NB4 (cell line): Measurements from ENCODE around the gene UBA7.
A peak's percentile ranks its signal among the peaks of the same experiment; 100 is the strongest.

Source experiments
- DNase-seq: peaks from one replicate; pipeline ENCODE4 v3.0.0; 2010; ENCODE audit warnings: low read depth
- H3K4me3 ChIP-seq: one replicate; pipeline ENCODE4 v1.5.1; 2011; ENCODE audit warnings: mild to moderate bottlenecking, low read depth, low read length, moderate library complexity
- MYC ChIP-seq: IDR thresholded peaks from 2 replicates; pipeline ENCODE4 v1.6.1; 2011; ENCODE audit warnings: low read depth, low read length
- POLR2A ChIP-seq: IDR thresholded peaks from 2 replicates; pipeline ENCODE4 v1.6.1; 2011; ENCODE audit warnings: mild to moderate bottlenecking; ENCODE audit not compliant: insufficient read length; ENCODE audit errors: extremely low read depth
- TF ChIP-seq, protein P1 (sequence below): IDR thresholded peaks from one replicate; pipeline ENCODE4 v1.5.1; 2012; ENCODE audit warnings: low read depth, low read length
- TF ChIP-seq, protein P2 (sequence below): IDR thresholded peaks from 2 replicates; pipeline ENCODE4 v1.6.1; 2011; ENCODE audit warnings: low read depth, low read length

The UBA7 gene

DNA sequence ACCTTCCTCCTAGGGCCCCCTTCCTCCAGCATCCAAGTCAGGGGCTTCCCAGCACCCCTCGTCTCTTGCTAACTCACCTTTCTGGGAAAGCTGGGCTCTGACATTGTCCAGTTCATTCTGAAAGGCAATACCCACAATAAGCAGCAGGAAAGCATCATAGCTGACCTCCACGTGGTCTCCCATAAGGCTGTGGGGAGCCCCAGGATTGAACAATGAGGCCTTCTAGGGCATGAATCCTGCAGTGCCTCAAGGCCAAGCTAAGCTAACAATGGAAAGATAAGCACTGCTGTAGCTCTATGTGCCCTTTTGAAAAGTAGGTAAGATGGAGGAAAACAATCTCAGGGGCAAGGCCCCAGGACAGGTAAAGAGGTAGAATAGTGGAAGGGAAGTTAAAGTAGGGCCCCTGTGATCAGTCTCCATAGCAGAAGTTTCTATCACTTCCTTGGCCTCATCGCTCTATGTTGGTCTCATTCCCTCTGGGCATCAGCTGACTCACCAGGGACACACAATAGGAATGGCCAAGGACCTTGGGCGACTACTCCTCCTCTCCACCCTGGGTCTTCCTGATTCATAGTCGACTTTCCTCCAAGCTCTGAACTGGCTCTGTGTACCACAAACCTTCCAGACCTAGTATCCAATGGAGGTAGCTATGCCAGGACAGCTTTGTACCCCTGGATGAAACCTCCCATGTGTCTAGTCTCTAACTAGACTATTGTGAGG lies 30.9 kb upstream of the UBA7 start:
- no peak overlapping the region for H3K4me3 ChIP-seq
- DNase-seq, result no peak
- TF ChIP-seq MYC (no peak), POLR2A (no peak)
- TF ChIP-seq, protein P1, sequence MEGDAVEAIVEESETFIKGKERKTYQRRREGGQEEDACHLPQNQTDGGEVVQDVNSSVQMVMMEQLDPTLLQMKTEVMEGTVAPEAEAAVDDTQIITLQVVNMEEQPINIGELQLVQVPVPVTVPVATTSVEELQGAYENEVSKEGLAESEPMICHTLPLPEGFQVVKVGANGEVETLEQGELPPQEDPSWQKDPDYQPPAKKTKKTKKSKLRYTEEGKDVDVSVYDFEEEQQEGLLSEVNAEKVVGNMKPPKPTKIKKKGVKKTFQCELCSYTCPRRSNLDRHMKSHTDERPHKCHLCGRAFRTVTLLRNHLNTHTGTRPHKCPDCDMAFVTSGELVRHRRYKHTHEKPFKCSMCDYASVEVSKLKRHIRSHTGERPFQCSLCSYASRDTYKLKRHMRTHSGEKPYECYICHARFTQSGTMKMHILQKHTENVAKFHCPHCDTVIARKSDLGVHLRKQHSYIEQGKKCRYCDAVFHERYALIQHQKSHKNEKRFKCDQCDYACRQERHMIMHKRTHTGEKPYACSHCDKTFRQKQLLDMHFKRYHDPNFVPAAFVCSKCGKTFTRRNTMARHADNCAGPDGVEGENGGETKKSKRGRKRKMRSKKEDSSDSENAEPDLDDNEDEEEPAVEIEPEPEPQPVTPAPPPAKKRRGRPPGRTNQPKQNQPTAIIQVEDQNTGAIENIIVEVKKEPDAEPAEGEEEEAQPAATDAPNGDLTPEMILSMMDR, result no peak
- TF ChIP-seq, protein P2, sequence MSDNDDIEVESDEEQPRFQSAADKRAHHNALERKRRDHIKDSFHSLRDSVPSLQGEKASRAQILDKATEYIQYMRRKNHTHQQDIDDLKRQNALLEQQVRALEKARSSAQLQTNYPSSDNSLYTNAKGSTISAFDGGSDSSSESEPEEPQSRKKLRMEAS, result no peak

DNA sequence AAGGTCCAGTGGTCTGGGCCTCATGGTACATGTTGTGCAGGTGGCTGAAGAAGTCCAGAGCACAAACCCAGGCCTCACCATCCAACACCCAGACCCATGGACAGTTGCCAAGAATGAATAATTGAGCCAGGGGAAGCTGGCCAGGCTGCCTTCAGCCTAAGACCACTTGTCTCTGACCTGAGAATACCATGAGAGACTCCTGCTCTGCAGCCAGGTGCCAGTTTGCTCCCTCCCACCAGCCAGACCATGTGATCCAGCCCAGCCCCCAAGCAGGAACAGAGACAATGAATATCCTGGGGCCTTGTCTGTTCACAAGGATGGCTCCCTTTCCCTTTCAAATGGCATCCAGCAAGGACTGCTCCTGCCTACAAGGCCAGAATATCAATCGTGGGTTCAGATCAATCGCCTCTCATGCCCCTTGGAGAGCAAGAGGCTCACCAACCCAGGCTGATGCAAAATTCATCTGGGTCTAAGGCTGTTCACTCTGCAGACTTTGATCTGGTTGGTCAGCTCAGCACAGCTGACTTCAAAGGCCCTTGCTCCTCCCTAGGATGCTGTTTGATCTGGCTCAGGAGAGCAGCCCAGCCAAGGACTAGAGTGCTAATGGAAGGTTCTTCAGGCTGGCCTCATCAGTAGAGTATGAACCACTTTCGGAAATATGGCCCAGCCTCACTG lies 29.2 kb upstream of the UBA7 start:
- TF ChIP-seq POLR2A, result no peak
- TF ChIP-seq, protein P1, result no peak
- TF ChIP-seq, protein P2, result no peak
- TF ChIP-seq MYC, result no peak
- H3K4me3 ChIP-seq, result no peak overlapping the region
- DNase-seq, result no peak

DNA sequence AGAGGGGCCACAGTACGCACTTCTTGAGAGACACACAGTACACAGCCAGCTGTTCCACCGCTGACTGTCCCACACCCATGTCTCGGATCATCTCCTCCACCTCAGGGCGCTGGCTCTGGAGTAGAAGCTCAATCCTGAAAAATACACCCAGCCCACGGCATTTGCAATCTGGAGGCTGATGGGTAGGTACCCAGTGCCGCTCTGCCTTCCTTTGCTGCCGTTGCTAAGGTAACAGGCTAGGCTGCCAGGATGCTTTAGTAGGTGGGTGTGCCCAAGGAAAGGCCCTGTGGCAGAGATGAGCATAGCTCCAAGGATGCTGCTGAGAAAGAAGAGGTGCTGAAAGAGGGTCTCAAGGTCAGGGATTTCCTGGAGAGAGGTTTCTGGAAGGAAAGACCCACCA lies 28.1 kb upstream of the UBA7 start:
- H3K4me3 ChIP-seq, result no peak overlapping the region
- TF ChIP-seq, protein P2, result no peak
- TF ChIP-seq, protein P1, result no peak
- no peak for TF ChIP-seq MYC
- no peak for TF ChIP-seq POLR2A

DNA sequence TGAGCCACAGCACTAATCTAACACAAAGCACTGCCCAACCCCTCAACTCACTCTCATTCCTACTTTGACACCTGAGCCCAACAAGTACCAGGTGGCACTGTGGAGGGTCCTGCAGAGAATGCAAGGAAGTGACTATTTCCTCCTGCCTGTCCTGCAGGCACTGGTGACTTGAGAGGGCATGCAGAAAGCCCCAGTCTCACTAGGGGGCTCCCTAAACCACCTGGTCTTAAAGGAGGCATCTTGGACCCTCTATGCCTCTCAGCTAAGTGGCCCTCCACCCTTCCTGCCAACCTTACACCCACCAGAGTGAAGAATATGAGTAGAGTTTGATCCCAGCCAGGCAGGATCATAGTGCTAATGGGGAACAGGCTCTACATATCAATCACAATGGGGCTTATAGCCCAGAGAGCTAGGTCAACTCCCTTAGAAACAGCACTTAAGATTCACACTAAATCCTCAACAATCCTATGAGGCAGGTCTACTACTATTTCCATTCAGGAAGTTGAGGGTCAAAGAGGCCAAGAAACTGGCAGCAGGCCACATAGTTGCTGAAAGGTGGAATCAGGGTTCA lies 27.5 kb upstream of the UBA7 start:
- H3K4me3 ChIP-seq, result no peak overlapping the region
- peak; percentile 66 for DNase-seq
- TF ChIP-seq, protein P1, result peak; percentile 69
- TF ChIP-seq, protein P2, result peak; percentile 35; the same call in 1 of the 2 replicates
- TF ChIP-seq MYC, result no peak
- no peak for TF ChIP-seq POLR2A

More for the DNA sequence above, 28.1 kb upstream of the UBA7 start:
- DNase-seq, result no peak

DNA sequence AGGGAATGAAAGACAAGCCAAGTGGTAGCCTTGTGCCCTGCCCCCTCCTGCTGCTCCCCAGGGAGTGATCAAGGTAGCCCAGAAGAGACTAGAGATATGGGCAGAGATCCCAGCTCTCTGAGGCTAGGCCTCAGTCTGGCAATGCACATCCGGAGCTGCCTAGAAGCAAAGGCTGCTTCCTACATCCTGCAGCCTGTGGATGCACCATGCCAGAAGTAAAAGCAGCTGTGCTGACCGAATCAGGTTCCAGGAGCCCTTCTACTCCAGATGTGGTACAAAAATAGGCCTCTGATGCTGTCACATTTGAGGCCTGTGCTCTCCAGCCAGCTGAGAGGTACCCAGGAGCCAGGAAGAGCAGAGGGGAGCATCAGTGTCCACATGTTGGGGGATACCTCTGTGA lies 26.6 kb upstream of the UBA7 start:
- TF ChIP-seq MYC (no peak), POLR2A (no peak)
- TF ChIP-seq, protein P1, result no peak
- TF ChIP-seq, protein P2, result no peak
- no peak overlapping the region for H3K4me3 ChIP-seq
- DNase-seq, result no peak
